Measurements from ENCODE around the gene CORO6. TPM values are rescaled to one million over a fixed set of nuclear protein-coding genes. Genes with fewer than 3 reads are reported as not detected.

Gene CORO6
- total and polyA plus RNA-seq, 2 experiments from 2014 or later = 3.7 to 6.5 TPM

GRCh38 chr17:29633886-29634285, 11.2 kb upstream of the CORO6 start:
- in situ Hi-C loops (cut with MboI) = no loop called here

GRCh38 chr17:29630630-29631193, 8.0 kb upstream of the CORO6 start:
- Histone ChIP-seq H3K36me3 (ENCODE audit: low read depth) (no peaks in the 10 kb centered on the region; the same call in 1 of the 2 replicates), H3K9me3 (ENCODE audit: low read depth) (no peaks in the 10 kb centered on the region), H2AFZ (no peak overlapping the region), H3K4me2 (ENCODE audit: unreplicated experiment) (no peak overlapping the region), H3K4me3 (no peak overlapping the region), H3K4me1 (ENCODE audit: insufficient read depth) (peaks cover 2% of the 10 kb centered on the region; the same call in 1 of the 2 replicates), H4K20me1 (ENCODE audit: insufficient read depth) (no peaks in the 10 kb centered on the region), H3F3A (ENCODE audit: insufficient read depth) (peaks cover 7% of the 10 kb centered on the region), H3K9me2 (ENCODE audit: insufficient read depth) (no peaks in the 10 kb centered on the region), H3K27me3 (replicated peaks; ENCODE audit: insufficient read depth) (no peaks in the 10 kb centered on the region), H3K79me2 (ENCODE audit: insufficient read depth) (no peaks in the 10 kb centered on the region), H3K9ac (no peak overlapping the region), H3K27ac (no peak overlapping the region)
- no peak for DNase-seq
- 84 to 87% methylated on average over 6 of the region's 6 CpGs for WGBS, 2 experiments (ENCODE audit: low coverage in 1 of 2, low lambda C conversion rate in 2 of 2, missing lambda C conversion rate in 2 of 2)
- in situ Hi-C loops (cut with MboI) = no loop called here
- TF ChIP-seq EZH2 (IDR thresholded peaks at IDR 0.05; ENCODE audit: insufficient read depth, poor library complexity, severe bottlenecking) (no peak), EZH2phosphoT487 (IDR thresholded peaks at IDR 0.05; ENCODE audit: insufficient read depth, low read depth) (no peak)

More at GRCh38 chr17:29633886-29634285, 11.2 kb upstream of the CORO6 start:
- H3K9me3 ChIP-seq (ENCODE audit: low read depth) = no peaks in the 10 kb centered on the region
- H3K4me1 ChIP-seq (ENCODE audit: insufficient read depth) = peaks cover 2% of the 10 kb centered on the region
- no peak overlapping the region for H3K4me2 ChIP-seq (ENCODE audit: unreplicated experiment)
- H4K20me1 ChIP-seq (ENCODE audit: insufficient read depth) = no peaks in the 10 kb centered on the region
- 99 to 100% methylated on average over 3 of the region's 3 CpGs for WGBS, 2 experiments (ENCODE audit: low coverage in 1 of 2, low lambda C conversion rate in 2 of 2, missing lambda C conversion rate in 2 of 2)
- H3K79me2 ChIP-seq (ENCODE audit: insufficient read depth) = no peaks in the 10 kb centered on the region
- no peak overlapping the region for H3K9ac ChIP-seq
- no peak overlapping the region for H2AFZ ChIP-seq
- DNase-seq = no peak
- H3K27ac ChIP-seq = no peak overlapping the region
- H3K36me3 ChIP-seq (ENCODE audit: low read depth) = no peaks in the 10 kb centered on the region; the same call in 1 of the 2 replicates
- H3K9me2 ChIP-seq (ENCODE audit: insufficient read depth) = no peaks in the 10 kb centered on the region
- no peaks in the 10 kb centered on the region for H3K27me3 ChIP-seq (replicated peaks; ENCODE audit: insufficient read depth)
- TF ChIP-seq EZH2phosphoT487 (IDR thresholded peaks at IDR 0.05; ENCODE audit: insufficient read depth, low read depth) (no peak), EZH2 (IDR thresholded peaks at IDR 0.05; ENCODE audit: insufficient read depth, poor library complexity, severe bottlenecking) (no peak)
- H3F3A ChIP-seq (ENCODE audit: insufficient read depth) = peaks cover 5% of the 10 kb centered on the region; the same call in 1 of the 2 replicates
- H3K4me3 ChIP-seq = no peak overlapping the region

- Histone ChIP-seq H4K20me1 (ENCODE audit: insufficient read depth) (no peaks in the 10 kb centered on the region), H3K4me1 (ENCODE audit: insufficient read depth) (peaks cover 8% of the 10 kb centered on the region), H3K4me2 (ENCODE audit: unreplicated experiment) (no peak overlapping the region), H3K9me3 (ENCODE audit: low read depth) (no peaks in the 10 kb centered on the region), H3K79me2 (ENCODE audit: insufficient read depth) (no peaks in the 10 kb centered on the region), H3K27ac (no peak overlapping the region), H3K9ac (no peak overlapping the region), H3K9me2 (ENCODE audit: insufficient read depth) (no peaks in the 10 kb centered on the region), H2AFZ (no peak overlapping the region), H3K4me3 (no peak overlapping the region), H3K36me3 (ENCODE audit: low read depth) (no peaks in the 10 kb centered on the region; the same call in 1 of the 2 replicates), H3K27me3 (replicated peaks; ENCODE audit: insufficient read depth) (no peaks in the 10 kb centered on the region), H3F3A (ENCODE audit: insufficient read depth) (peaks cover 10% of the 10 kb centered on the region)
- in situ Hi-C loops (cut with MboI) = no loop called here
- 53% methylated on average over 2 of the region's 2 CpGs for WGBS, 2 experiments (ENCODE audit: low coverage in 1 of 2, low lambda C conversion rate in 2 of 2, missing lambda C conversion rate in 2 of 2)
- TF ChIP-seq EZH2phosphoT487 (IDR thresholded peaks at IDR 0.05; ENCODE audit: insufficient read depth, low read depth) = no peak
- no peak for TF ChIP-seq EZH2 (IDR thresholded peaks at IDR 0.05; ENCODE audit: insufficient read depth, poor library complexity, severe bottlenecking)
- no peak for DNase-seq
Observed at GRCh38 chr17:29629839-29630238, 7.1 kb upstream of the CORO6 start.

GRCh38 chr17:29628644-29629043, 5.9 kb upstream of the CORO6 start:
- Histone ChIP-seq H3K4me2 (ENCODE audit: unreplicated experiment) (no peak overlapping the region), H3K79me2 (ENCODE audit: insufficient read depth) (no peaks in the 10 kb centered on the region), H3K4me1 (ENCODE audit: insufficient read depth) (peaks cover 8% of the 10 kb centered on the region), H3K27ac (no peak overlapping the region), H3K4me3 (no peak overlapping the region), H4K20me1 (ENCODE audit: insufficient read depth) (no peaks in the 10 kb centered on the region), H3K36me3 (ENCODE audit: low read depth) (no peaks in the 10 kb centered on the region; the same call in 1 of the 2 replicates), H3K9me2 (ENCODE audit: insufficient read depth) (no peaks in the 10 kb centered on the region), H3F3A (ENCODE audit: insufficient read depth) (peaks cover 15% of the 10 kb centered on the region), H3K9me3 (ENCODE audit: low read depth) (no peaks in the 10 kb centered on the region), H2AFZ (no peak overlapping the region), H3K9ac (no peak overlapping the region), H3K27me3 (replicated peaks; ENCODE audit: insufficient read depth) (no peaks in the 10 kb centered on the region)
- 91 to 96% methylated on average over 2 of the region's 2 CpGs for WGBS, 2 experiments (ENCODE audit: low coverage in 1 of 2, low lambda C conversion rate in 2 of 2, missing lambda C conversion rate in 2 of 2)
- no peak for DNase-seq
- in situ Hi-C loops (cut with MboI) = no loop called here
- no peak for TF ChIP-seq EZH2phosphoT487 (IDR thresholded peaks at IDR 0.05; ENCODE audit: insufficient read depth, low read depth)
- TF ChIP-seq EZH2 (IDR thresholded peaks at IDR 0.05; ENCODE audit: insufficient read depth, poor library complexity, severe bottlenecking) = no peak

All from GM23248 (cell line).